Endometrium (tissue), 2 donors: ENCODE data around the gene LRRC4.

Source experiments
- FAIRE-seq: peaks from 2 replicates; lab custom pipeline; 2012; peaks lifted over from hg19 to GRCh38; lab: Jason Lieb, UNC
- donor health status: control.
- donor health status: control.

LRRC4 gene

GRCh38 chr7:128004623-128005022, 26.6 kb downstream of the LRRC4 start:
- FAIRE-seq = no peak

GRCh38 chr7:128003787-128004186, 27.4 kb downstream of the LRRC4 start:
- FAIRE-seq = no peak

- FAIRE-seq = no peak
Measured at GRCh38 chr7:128003167-128003566, 28.1 kb downstream of the LRRC4 start.

GRCh38 chr7:128000854-128001265, 30.4 kb downstream of the LRRC4 start:
- no peak for FAIRE-seq

- FAIRE-seq = no peak
Measured at GRCh38 chr7:128000048-128000447, 31.2 kb downstream of the LRRC4 start.

GRCh38 chr7:127998671-127999070, 32.6 kb downstream of the LRRC4 start:
- no peak for FAIRE-seq

- FAIRE-seq = no peak
Measured at GRCh38 chr7:127997226-127997922, 33.9 kb downstream of the LRRC4 start.

- FAIRE-seq = no peak
Measured at GRCh38 chr7:127996253-127997071, 34.8 kb downstream of the LRRC4 start.

GRCh38 chr7:127995881-127996215, 35.4 kb downstream of the LRRC4 start:
- no peak for FAIRE-seq

- FAIRE-seq = no peak
Measured at GRCh38 chr7:127995156-127995880, 35.9 kb downstream of the LRRC4 start.

GRCh38 chr7:127993987-127994386, 37.2 kb downstream of the LRRC4 start:
- no peak for FAIRE-seq

- no peak for FAIRE-seq
Measured at GRCh38 chr7:127993317-127993716, 37.9 kb downstream of the LRRC4 start.

- FAIRE-seq = no peak
Measured at GRCh38 chr7:127988751-127989150, 42.5 kb downstream of the LRRC4 start.

- FAIRE-seq = no peak
Measured at GRCh38 chr7:127986581-127987521, 44.4 kb downstream of the LRRC4 start.

GRCh38 chr7:127983804-127984332, 47.4 kb downstream of the LRRC4 start:
- no peak for FAIRE-seq

GRCh38 chr7:127981965-127982364, 49.3 kb downstream of the LRRC4 start:
- no peak for FAIRE-seq

- no peak for FAIRE-seq
Measured at GRCh38 chr7:127980901-127981300, 50.3 kb downstream of the LRRC4 start.

GRCh38 chr7:127979728-127980126, 51.5 kb downstream of the LRRC4 start:
- FAIRE-seq = no peak

- no peak for FAIRE-seq
Measured at GRCh38 chr7:127979113-127979727, 52.0 kb downstream of the LRRC4 start.

GRCh38 chr7:127978421-127978820, 52.8 kb downstream of the LRRC4 start:
- no peak for FAIRE-seq
